Ectodermal cell (in vitro differentiated cells): ENCODE measurements around the gene LTBP1.

ENCODE experiments used
- H3K27ac ChIP-seq: 2 replicates; pipeline ENCODE4 v1.7.0; 2013; ENCODE audit warnings: mild to moderate bottlenecking, low read depth, low read length; ENCODE audit not compliant: insufficient read depth, poor library complexity, severe bottlenecking
- H3K27me3 ChIP-seq: 2 replicates; pipeline ENCODE4 v1.7.0; 2013; ENCODE audit warnings: mild to moderate bottlenecking, low read length; ENCODE audit not compliant: insufficient read depth, control insufficient read depth, poor library complexity, severe bottlenecking
- H3K36me3 ChIP-seq: one replicate; pipeline ENCODE4 v1.7.0; 2013; ENCODE audit warnings: low read length; ENCODE audit not compliant: control insufficient read depth, insufficient read depth
- H3K4me1 ChIP-seq: one replicate; pipeline ENCODE4 v1.7.0; 2013; ENCODE audit warnings: low read length; ENCODE audit not compliant: control insufficient read depth, insufficient read depth
- H3K4me3 ChIP-seq: 2 replicates; pipeline ENCODE4 v1.7.0; 2013; ENCODE audit warnings: low read depth, low read length, control low read depth; ENCODE audit not compliant: insufficient read depth
- H3K9me3 ChIP-seq: 2 replicates; pipeline ENCODE4 v1.7.0; 2013; ENCODE audit warnings: mild to moderate bottlenecking, low read length, moderate library complexity; ENCODE audit not compliant: control insufficient read depth
- WGBS, 2 experiments: methylation state at CpG; one replicate each; pipeline ENCODE4 v1.1.7; 2013; ENCODE audit warnings: missing lambda C conversion rate in 2 of 2; 5-methylcytosine and 5-hydroxymethylcytosine counted together

Gene LTBP1

GRCh38 chr2:33134086-33134771 is 187.5 kb downstream of the LTBP1 start:
- Histone ChIP-seq H3K36me3 (no peaks in the 10 kb centered on the region), H3K4me3 (no peak overlapping the region), H3K27me3 (no peaks in the 10 kb centered on the region), H3K4me1 (peaks cover 15% of the 10 kb centered on the region), H3K27ac (no peak overlapping the region), H3K9me3 (no peaks in the 10 kb centered on the region)
- WGBS, 2 experiments = 69 to 72% methylated on average over 14 of the region's 14 CpGs

- Histone ChIP-seq H3K4me1 (peaks cover 15% of the 10 kb centered on the region), H3K36me3 (no peaks in the 10 kb centered on the region), H3K27ac (no peak overlapping the region), H3K4me3 (no peak overlapping the region), H3K9me3 (no peaks in the 10 kb centered on the region), H3K27me3 (no peaks in the 10 kb centered on the region)
- 93 to 94% methylated on average over 12 to 13 of the region's 13 CpGs for WGBS, 2 experiments
Measured at GRCh38 chr2:33134791-33135560, 188.2 kb downstream of the LTBP1 start.

- Histone ChIP-seq H3K4me1 (peaks cover 15% of the 10 kb centered on the region), H3K36me3 (no peaks in the 10 kb centered on the region), H3K9me3 (no peaks in the 10 kb centered on the region), H3K27ac (no peak overlapping the region), H3K27me3 (no peaks in the 10 kb centered on the region), H3K4me3 (no peak overlapping the region)
- 81 to 93% methylated on average over 2 to 4 of the region's 4 CpGs for WGBS, 2 experiments
Measured at GRCh38 chr2:33135645-33136044, 188.9 kb downstream of the LTBP1 start.

DNA sequence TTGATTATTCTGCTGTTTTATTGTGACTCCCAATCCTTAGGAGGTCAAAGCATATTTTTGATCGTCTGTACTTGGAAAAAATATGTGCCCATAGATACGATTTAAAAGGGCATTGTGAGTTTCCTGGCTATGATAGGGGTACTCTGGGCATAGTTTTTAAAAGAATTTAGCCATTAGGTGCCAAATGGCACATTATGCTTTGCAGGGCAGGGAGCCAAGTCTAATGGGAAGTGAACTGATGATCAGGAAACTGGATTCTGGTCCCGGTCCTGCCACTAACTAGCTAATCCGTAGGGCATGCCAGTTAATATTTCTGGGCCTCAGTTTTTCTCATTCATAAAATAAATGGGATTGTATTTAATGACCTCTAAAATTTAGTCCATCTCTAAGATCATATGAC is 189.3 kb downstream of the LTBP1 start:
- H3K36me3 ChIP-seq = no peaks in the 10 kb centered on the region
- WGBS, 2 experiments = 90 to 92% methylated on average over 4 of the region's 4 CpGs
- peaks cover 15% of the 10 kb centered on the region for H3K4me1 ChIP-seq
- no peaks in the 10 kb centered on the region for H3K9me3 ChIP-seq
- H3K4me3 ChIP-seq = no peak overlapping the region
- no peaks in the 10 kb centered on the region for H3K27me3 ChIP-seq
- no peak overlapping the region for H3K27ac ChIP-seq

GRCh38 chr2:33136566-33136965 is 189.8 kb downstream of the LTBP1 start:
- no peaks in the 10 kb centered on the region for H3K36me3 ChIP-seq
- WGBS, 2 experiments = no CpG with 5 or more reads among the region's 1 CpG
- no peaks in the 10 kb centered on the region for H3K27me3 ChIP-seq
- H3K27ac ChIP-seq = no peak overlapping the region
- no peaks in the 10 kb centered on the region for H3K9me3 ChIP-seq
- no peak overlapping the region for H3K4me3 ChIP-seq
- peaks cover 15% of the 10 kb centered on the region for H3K4me1 ChIP-seq

GRCh38 chr2:33137331-33137730 is 190.6 kb downstream of the LTBP1 start:
- Histone ChIP-seq H3K36me3 (no peaks in the 10 kb centered on the region), H3K4me1 (peaks cover 15% of the 10 kb centered on the region), H3K9me3 (no peaks in the 10 kb centered on the region), H3K27me3 (no peaks in the 10 kb centered on the region), H3K27ac (no peak overlapping the region), H3K4me3 (no peak overlapping the region)
- 87 to 94% methylated on average over 1 of the region's 1 CpG for WGBS, 2 experiments

GRCh38 chr2:33139949-33140348 is 193.2 kb downstream of the LTBP1 start:
- no peaks in the 10 kb centered on the region for H3K27me3 ChIP-seq
- H3K9me3 ChIP-seq = no peaks in the 10 kb centered on the region

DNA sequence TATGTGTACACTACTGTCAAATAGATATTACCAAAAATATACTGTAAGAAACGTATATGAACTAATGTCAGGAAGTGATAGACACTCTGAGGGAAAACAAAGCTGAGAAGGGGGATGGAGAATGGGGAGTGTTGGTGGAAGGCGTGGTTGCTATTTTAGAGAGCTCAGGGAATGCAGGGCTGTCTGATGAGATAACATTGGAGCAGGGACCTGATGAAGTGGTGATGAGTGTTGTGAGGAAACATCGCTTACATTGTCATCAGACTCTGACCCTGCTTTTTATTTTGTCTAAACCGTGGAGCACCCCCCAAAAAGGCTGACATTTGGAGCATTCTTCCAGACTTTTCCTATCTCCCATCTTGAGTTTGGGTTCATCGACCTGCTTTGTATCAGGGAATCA is 194.7 kb downstream of the LTBP1 start:
- 95 to 98% methylated on average over 5 of the region's 5 CpGs for WGBS, 2 experiments
- Histone ChIP-seq H3K4me3 (no peak overlapping the region), H3K27me3 (no peaks in the 10 kb centered on the region)

More at GRCh38 chr2:33139949-33140348, 193.2 kb downstream of the LTBP1 start:
- Histone ChIP-seq H3K27ac (no peak overlapping the region), H3K4me3 (no peak overlapping the region), H3K4me1 (no peaks in the 10 kb centered on the region), H3K36me3 (no peaks in the 10 kb centered on the region)
- 95% methylated on average over 4 of the region's 4 CpGs for WGBS, 2 experiments

GRCh38 chr2:33142810-33143209 is 196.1 kb downstream of the LTBP1 start:
- H3K27ac ChIP-seq = no peak overlapping the region
- no peaks in the 10 kb centered on the region for H3K9me3 ChIP-seq
- H3K27me3 ChIP-seq = no peaks in the 10 kb centered on the region
- H3K4me1 ChIP-seq = no peaks in the 10 kb centered on the region
- no peaks in the 10 kb centered on the region for H3K36me3 ChIP-seq
- no peak overlapping the region for H3K4me3 ChIP-seq
- 89 to 95% methylated on average over 4 of the region's 4 CpGs for WGBS, 2 experiments

More for the DNA sequence above, 194.7 kb downstream of the LTBP1 start:
- no peaks in the 10 kb centered on the region for H3K36me3 ChIP-seq
- H3K9me3 ChIP-seq = no peaks in the 10 kb centered on the region
- H3K27ac ChIP-seq = no peak overlapping the region
- no peaks in the 10 kb centered on the region for H3K4me1 ChIP-seq

- WGBS, 2 experiments = 97 to 100% methylated on average over 3 of the region's 3 CpGs
- H3K4me3 ChIP-seq = no peak overlapping the region
- H3K36me3 ChIP-seq = no peaks in the 10 kb centered on the region
- no peaks in the 10 kb centered on the region for H3K27me3 ChIP-seq
- no peaks in the 10 kb centered on the region for H3K9me3 ChIP-seq
- H3K27ac ChIP-seq = no peak overlapping the region
- no peaks in the 10 kb centered on the region for H3K4me1 ChIP-seq
Measured at GRCh38 chr2:33144243-33144642, 197.5 kb downstream of the LTBP1 start.
